Dendritic cell treated with granulocyte-macrophage colony-stimulating factor and Interleukin-4, amounts not matched to agents 40 ng/mL and 50 ng/mL, for 4 days (primary cell): Measurements from ENCODE around the gene ASCC2.

Source experiments
- H3K27ac Mint-ChIP-seq: one replicate; pipeline ENCODE4 v1.8.0; 2022; ENCODE audit warnings: mild to moderate bottlenecking, mixed read lengths
- H3K27me3 Mint-ChIP-seq: one replicate; pipeline ENCODE4 v1.8.0; 2022; ENCODE audit warnings: mild to moderate bottlenecking, mixed read lengths
- H3K36me3 Mint-ChIP-seq: one replicate; pipeline ENCODE4 v1.8.0; 2022; ENCODE audit warnings: low read depth, mixed read lengths
- H3K4me1 Mint-ChIP-seq: one replicate; pipeline ENCODE4 v1.8.0; 2022; ENCODE audit warnings: low read depth, mixed read lengths
- H3K4me3 Mint-ChIP-seq: one replicate; pipeline ENCODE4 v1.8.0; 2022; ENCODE audit warnings: mild to moderate bottlenecking, moderate library complexity, mixed read lengths
- H3K9me3 Mint-ChIP-seq: one replicate; pipeline ENCODE4 v1.8.0; 2022; ENCODE audit warnings: mixed read lengths
- intact Hi-C: fragments of 100-400 bp; cut with micrococcal nuclease; formaldehyde crosslinking; loops from one replicate; pipeline ENCODE4 v1.15.0; 2022

Gene ASCC2

GRCh38 chr22:29801153-29801552 is 36.9 kb downstream of the ASCC2 start:
- H3K9me3 Mint-ChIP-seq: no peaks in the 10 kb centered on the region
- peak overlapping the region; percentile 87 for H3K27ac Mint-ChIP-seq
- intact Hi-C loops: no loop called here
- peaks cover 72% of the 10 kb centered on the region for H3K36me3 Mint-ChIP-seq
- H3K4me1 Mint-ChIP-seq: peaks cover 59% of the 10 kb centered on the region
- H3K4me3 Mint-ChIP-seq: no peak overlapping the region
- no peaks in the 10 kb centered on the region for H3K27me3 Mint-ChIP-seq

- no peaks in the 10 kb centered on the region for H3K9me3 Mint-ChIP-seq
- no peaks in the 10 kb centered on the region for H3K27me3 Mint-ChIP-seq
- H3K27ac Mint-ChIP-seq: peak overlapping the region; percentile 87
- peak overlapping the region; percentile 63 for H3K4me3 Mint-ChIP-seq
- intact Hi-C loops: no loop called here
- peaks cover 60% of the 10 kb centered on the region for H3K4me1 Mint-ChIP-seq
- peaks cover 71% of the 10 kb centered on the region for H3K36me3 Mint-ChIP-seq
Observed at GRCh38 chr22:29799217-29799680, 38.8 kb downstream of the ASCC2 start.

- intact Hi-C loops: no loop called here
- H3K36me3 Mint-ChIP-seq: peaks cover 68% of the 10 kb centered on the region
- H3K4me1 Mint-ChIP-seq: peaks cover 60% of the 10 kb centered on the region
- H3K27ac Mint-ChIP-seq: peak overlapping the region; percentile 87
- H3K27me3 Mint-ChIP-seq: no peaks in the 10 kb centered on the region
- peak overlapping the region; percentile 63 for H3K4me3 Mint-ChIP-seq
- no peaks in the 10 kb centered on the region for H3K9me3 Mint-ChIP-seq
Observed at GRCh38 chr22:29798801-29799200, 39.3 kb downstream of the ASCC2 start.

- H3K27ac Mint-ChIP-seq: peak overlapping the region; percentile 87
- H3K36me3 Mint-ChIP-seq: peaks cover 68% of the 10 kb centered on the region
- intact Hi-C loops: no loop called here
Observed at GRCh38 chr22:29798318-29798717, 39.8 kb downstream of the ASCC2 start.

GRCh38 chr22:29797351-29797750 is 40.7 kb downstream of the ASCC2 start:
- Mint-ChIP-seq H3K27ac (peak overlapping the region; percentile 87), H3K36me3 (peaks cover 76% of the 10 kb centered on the region)

More at GRCh38 chr22:29798318-29798717, 39.8 kb downstream of the ASCC2 start:
- no peaks in the 10 kb centered on the region for H3K9me3 Mint-ChIP-seq
- H3K4me3 Mint-ChIP-seq: peak overlapping the region; percentile 63
- no peaks in the 10 kb centered on the region for H3K27me3 Mint-ChIP-seq
- peaks cover 60% of the 10 kb centered on the region for H3K4me1 Mint-ChIP-seq

GRCh38 chr22:29795663-29796062 is 42.4 kb downstream of the ASCC2 start:
- intact Hi-C loops: no loop called here
- H3K27ac Mint-ChIP-seq: no peak overlapping the region
- H3K27me3 Mint-ChIP-seq: no peaks in the 10 kb centered on the region
- peaks cover 46% of the 10 kb centered on the region for H3K4me1 Mint-ChIP-seq
- no peaks in the 10 kb centered on the region for H3K9me3 Mint-ChIP-seq
- no peak overlapping the region for H3K4me3 Mint-ChIP-seq
- H3K36me3 Mint-ChIP-seq: peaks cover 77% of the 10 kb centered on the region

More at GRCh38 chr22:29797351-29797750, 40.7 kb downstream of the ASCC2 start:
- Mint-ChIP-seq H3K27me3 (no peaks in the 10 kb centered on the region), H3K9me3 (no peaks in the 10 kb centered on the region), H3K4me3 (no peak overlapping the region), H3K4me1 (peaks cover 60% of the 10 kb centered on the region)
- intact Hi-C loops: no loop called here

GRCh38 chr22:29793396-29793795 is 44.7 kb downstream of the ASCC2 start:
- peaks cover 23% of the 10 kb centered on the region for H3K4me1 Mint-ChIP-seq
- H3K4me3 Mint-ChIP-seq: no peak overlapping the region
- intact Hi-C loops: no loop called here
- no peak overlapping the region for H3K27ac Mint-ChIP-seq
- no peaks in the 10 kb centered on the region for H3K9me3 Mint-ChIP-seq
- H3K27me3 Mint-ChIP-seq: no peaks in the 10 kb centered on the region
- peaks cover 91% of the 10 kb centered on the region for H3K36me3 Mint-ChIP-seq

- H3K27me3 Mint-ChIP-seq: no peaks in the 10 kb centered on the region
- intact Hi-C loops: no loop called here
- H3K27ac Mint-ChIP-seq: peak overlapping the region; percentile 15
- H3K36me3 Mint-ChIP-seq: peaks cover 79% of the 10 kb centered on the region
- H3K4me3 Mint-ChIP-seq: no peak overlapping the region
- H3K4me1 Mint-ChIP-seq: no peaks in the 10 kb centered on the region
- no peaks in the 10 kb centered on the region for H3K9me3 Mint-ChIP-seq
Observed at GRCh38 chr22:29790061-29790460, 48.0 kb downstream of the ASCC2 start.

- no peak overlapping the region for H3K27ac Mint-ChIP-seq
- peaks cover 69% of the 10 kb centered on the region for H3K36me3 Mint-ChIP-seq
- no peaks in the 10 kb centered on the region for H3K27me3 Mint-ChIP-seq
- intact Hi-C loops: no loop called here
- H3K4me3 Mint-ChIP-seq: no peak overlapping the region
- no peaks in the 10 kb centered on the region for H3K9me3 Mint-ChIP-seq
- no peaks in the 10 kb centered on the region for H3K4me1 Mint-ChIP-seq
Observed at GRCh38 chr22:29788339-29789279, 49.5 kb downstream of the ASCC2 start.

- no peaks in the 10 kb centered on the region for H3K4me1 Mint-ChIP-seq
- peaks cover 58% of the 10 kb centered on the region for H3K36me3 Mint-ChIP-seq
- no peaks in the 10 kb centered on the region for H3K9me3 Mint-ChIP-seq
- no peak overlapping the region for H3K27ac Mint-ChIP-seq
- intact Hi-C loops: no loop called here
- no peaks in the 10 kb centered on the region for H3K27me3 Mint-ChIP-seq
- no peak overlapping the region for H3K4me3 Mint-ChIP-seq
Observed at GRCh38 chr22:29787371-29787980, 50.6 kb downstream of the ASCC2 start.

- Mint-ChIP-seq H3K36me3 (peaks cover 44% of the 10 kb centered on the region), H3K4me1 (peaks cover 4% of the 10 kb centered on the region), H3K9me3 (no peaks in the 10 kb centered on the region), H3K4me3 (no peak overlapping the region), H3K27ac (no peak overlapping the region), H3K27me3 (no peaks in the 10 kb centered on the region)
- intact Hi-C loops: no loop called here
Observed at GRCh38 chr22:29786031-29786430, 52.0 kb downstream of the ASCC2 start.

GRCh38 chr22:29784451-29785361 is 53.4 kb downstream of the ASCC2 start:
- no peaks in the 10 kb centered on the region for H3K9me3 Mint-ChIP-seq
- no peak overlapping the region for H3K4me3 Mint-ChIP-seq
- intact Hi-C loops: no loop called here

GRCh38 chr22:29782061-29782845 is 55.8 kb downstream of the ASCC2 start:
- Mint-ChIP-seq H3K36me3 (peaks cover 6% of the 10 kb centered on the region), H3K4me3 (no peak overlapping the region), H3K9me3 (no peaks in the 10 kb centered on the region), H3K27me3 (no peaks in the 10 kb centered on the region), H3K27ac (peak overlapping the region; percentile 3), H3K4me1 (peaks cover 9% of the 10 kb centered on the region)
- intact Hi-C loops: no loop called here

More at GRCh38 chr22:29784451-29785361, 53.4 kb downstream of the ASCC2 start:
- no peaks in the 10 kb centered on the region for H3K27me3 Mint-ChIP-seq
- H3K4me1 Mint-ChIP-seq: peaks cover 9% of the 10 kb centered on the region
- H3K36me3 Mint-ChIP-seq: peaks cover 30% of the 10 kb centered on the region
- H3K27ac Mint-ChIP-seq: peak overlapping the region; percentile 11
